Kidney epithelial cell (primary cell): ENCODE data around the gene UBE3C. TPM values are rescaled to one million over a fixed set of nuclear protein-coding genes. Genes with fewer than 3 reads are reported as not detected.

Source experiments
- DNase-seq: peaks from one replicate; pipeline ENCODE4 v3.0.0-alpha.2; 2010; ENCODE audit warnings: low read depth
- H3K27me3 ChIP-seq: 2 replicates; pipeline ENCODE4 v1.6.0; 2011; ENCODE audit warnings: low read length; ENCODE audit not compliant: control insufficient read depth, insufficient read depth
- H3K36me3 ChIP-seq: 2 replicates; pipeline ENCODE4 v1.5.1; 2011; ENCODE audit warnings: low read length; ENCODE audit not compliant: control insufficient read depth, insufficient read depth
- H3K4me3 ChIP-seq: 2 replicates; pipeline ENCODE4 v1.5.1; 2011; ENCODE audit warnings: low read depth, mild to moderate bottlenecking, control low read depth, low read length
- CTCF ChIP-seq: IDR thresholded peaks from 2 replicates; pipeline ENCODE4 v1.5.1; 2011; ENCODE audit warnings: mild to moderate bottlenecking, moderate library complexity, low read length, control low read depth, inconsistent platforms; ENCODE audit not compliant: insufficient read depth, poor library complexity, severe bottlenecking
- total RNA-seq: library from RNA; depleted of rRNA; stranded (reverse); fragments of >200 nt; gene quantifications from 2 replicates; pipeline ENCODE4 v1.2.3, GENCODE V29; 2015

Gene UBE3C
- total RNA-seq, 1 donor from 2014 or later, result 76.9 TPM

- Histone ChIP-seq H3K27me3 (no peaks in the 10 kb centered on the region), H3K4me3 (no peak overlapping the region), H3K36me3 (no peaks in the 10 kb centered on the region)
- TF ChIP-seq CTCF, result no peak
- DNase-seq, result no peak
Measured at GRCh38 chr7:157188091-157188665, 49.5 kb downstream of the UBE3C start.

DNA sequence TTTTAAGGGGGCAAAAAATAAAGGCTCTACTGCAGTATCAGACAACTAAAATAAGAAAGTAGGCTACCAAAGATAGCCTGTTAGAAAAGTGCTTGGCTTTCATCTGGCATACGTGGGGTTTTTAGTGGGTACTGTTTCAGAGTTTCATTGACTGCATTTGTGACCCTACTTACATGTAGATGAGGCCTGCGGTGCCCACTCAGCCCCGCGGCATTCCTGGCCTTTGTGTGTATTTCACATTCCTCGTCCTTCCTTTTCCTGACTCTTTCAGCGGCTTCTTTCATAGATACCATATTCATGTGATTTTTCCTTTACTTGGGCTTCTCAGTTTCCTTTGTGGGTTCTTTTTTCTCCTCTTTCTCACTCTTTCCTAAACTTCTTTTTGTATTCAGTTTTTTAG lies 50.7 kb downstream of the UBE3C start:
- DNase-seq, result no peak
- no peaks in the 10 kb centered on the region for H3K27me3 ChIP-seq
- no peaks in the 10 kb centered on the region for H3K36me3 ChIP-seq
- no peak overlapping the region for H3K4me3 ChIP-seq
- no peak for TF ChIP-seq CTCF

- TF ChIP-seq CTCF, result no peak
- DNase-seq, result no peak
- H3K36me3 ChIP-seq, result no peaks in the 10 kb centered on the region
- H3K27me3 ChIP-seq, result no peaks in the 10 kb centered on the region
- no peak overlapping the region for H3K4me3 ChIP-seq
Measured at GRCh38 chr7:157192861-157193260, 54.1 kb downstream of the UBE3C start.

GRCh38 chr7:157193274-157193673 lies 54.5 kb downstream of the UBE3C start:
- H3K4me3 ChIP-seq, result no peak overlapping the region
- no peaks in the 10 kb centered on the region for H3K36me3 ChIP-seq
- DNase-seq, result peak; percentile 2
- H3K27me3 ChIP-seq, result no peaks in the 10 kb centered on the region
- TF ChIP-seq CTCF, result no peak

DNA sequence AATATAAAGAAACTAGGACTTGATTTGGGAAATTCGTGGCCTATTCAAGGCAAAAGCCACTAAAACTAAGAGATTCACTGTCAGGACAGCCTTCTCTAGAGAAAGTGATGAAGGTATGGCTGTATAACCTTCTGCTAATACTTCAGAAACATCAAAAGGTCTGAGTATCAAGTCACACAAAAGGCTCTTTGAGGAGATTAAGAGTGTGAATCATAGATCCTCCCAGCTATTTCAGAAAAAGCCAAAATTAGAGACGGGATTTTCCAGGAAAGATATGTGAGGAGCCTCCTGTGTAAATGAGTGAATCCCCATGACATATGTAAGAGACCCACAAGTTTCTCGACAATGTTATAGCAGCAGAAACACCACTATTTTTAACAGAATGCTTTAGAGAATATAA lies 56.2 kb downstream of the UBE3C start:
- DNase-seq, result no peak
- Histone ChIP-seq H3K27me3 (no peaks in the 10 kb centered on the region), H3K4me3 (no peak overlapping the region), H3K36me3 (no peaks in the 10 kb centered on the region)
- TF ChIP-seq CTCF, result no peak

- TF ChIP-seq CTCF, result no peak
- Histone ChIP-seq H3K36me3 (no peaks in the 10 kb centered on the region), H3K4me3 (no peak overlapping the region), H3K27me3 (no peaks in the 10 kb centered on the region)
- DNase-seq, result no peak
Measured at GRCh38 chr7:157195868-157196267, 57.1 kb downstream of the UBE3C start.
